Measurements from ENCODE around the gene TBC1D20. TPM values are rescaled to one million over a fixed set of nuclear protein-coding genes. Genes with fewer than 3 reads are reported as not detected.

The TBC1D20 gene
- total RNA-seq, 1 donor from 2014 or later, result 39.6 TPM

GRCh38 chr20:406200-407132 lies 55.9 kb downstream of the TBC1D20 start:
- Mint-ChIP-seq H3K36me3 (ENCODE audit: unreplicated experiment) (no peaks in the 10 kb centered on the region), H3K27ac (ENCODE audit: unreplicated experiment) (peak overlapping the region; percentile 95), H3K4me1 (ENCODE audit: low read depth, unreplicated experiment) (peaks cover 17% of the 10 kb centered on the region)

DNA sequence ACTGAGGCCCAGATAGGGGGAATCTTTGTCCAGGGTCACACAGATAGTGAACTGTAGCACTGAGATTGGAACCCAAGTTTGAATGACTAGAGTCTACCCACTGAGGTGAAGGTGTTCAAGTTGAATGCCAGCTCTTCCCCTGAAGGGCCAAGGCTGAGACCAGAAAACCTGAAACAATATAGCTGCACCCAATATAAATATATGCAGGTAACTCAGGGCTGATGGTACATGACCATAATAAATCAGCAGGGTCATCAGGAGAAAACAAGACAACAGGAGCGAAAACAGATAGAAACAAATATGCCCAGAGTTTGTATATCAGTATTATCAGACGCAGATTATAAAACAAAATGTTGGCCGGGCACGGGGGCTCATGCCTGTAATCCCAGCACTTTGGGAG lies 58.2 kb downstream of the TBC1D20 start:
- H3K4me1 Mint-ChIP-seq (ENCODE audit: low read depth, unreplicated experiment), result peaks cover 18% of the 10 kb centered on the region
- peaks cover 11% of the 10 kb centered on the region for H3K27me3 Mint-ChIP-seq (ENCODE audit: unreplicated experiment)
- H3K27ac Mint-ChIP-seq (ENCODE audit: unreplicated experiment), result no peak overlapping the region
- H3K36me3 Mint-ChIP-seq (ENCODE audit: unreplicated experiment), result no peaks in the 10 kb centered on the region
- peaks cover 8% of the 10 kb centered on the region for H3K9me3 Mint-ChIP-seq (ENCODE audit: unreplicated experiment)
- H3K4me3 Mint-ChIP-seq (ENCODE audit: unreplicated experiment), result no peak overlapping the region
- TF ChIP-seq, protein P1, sequence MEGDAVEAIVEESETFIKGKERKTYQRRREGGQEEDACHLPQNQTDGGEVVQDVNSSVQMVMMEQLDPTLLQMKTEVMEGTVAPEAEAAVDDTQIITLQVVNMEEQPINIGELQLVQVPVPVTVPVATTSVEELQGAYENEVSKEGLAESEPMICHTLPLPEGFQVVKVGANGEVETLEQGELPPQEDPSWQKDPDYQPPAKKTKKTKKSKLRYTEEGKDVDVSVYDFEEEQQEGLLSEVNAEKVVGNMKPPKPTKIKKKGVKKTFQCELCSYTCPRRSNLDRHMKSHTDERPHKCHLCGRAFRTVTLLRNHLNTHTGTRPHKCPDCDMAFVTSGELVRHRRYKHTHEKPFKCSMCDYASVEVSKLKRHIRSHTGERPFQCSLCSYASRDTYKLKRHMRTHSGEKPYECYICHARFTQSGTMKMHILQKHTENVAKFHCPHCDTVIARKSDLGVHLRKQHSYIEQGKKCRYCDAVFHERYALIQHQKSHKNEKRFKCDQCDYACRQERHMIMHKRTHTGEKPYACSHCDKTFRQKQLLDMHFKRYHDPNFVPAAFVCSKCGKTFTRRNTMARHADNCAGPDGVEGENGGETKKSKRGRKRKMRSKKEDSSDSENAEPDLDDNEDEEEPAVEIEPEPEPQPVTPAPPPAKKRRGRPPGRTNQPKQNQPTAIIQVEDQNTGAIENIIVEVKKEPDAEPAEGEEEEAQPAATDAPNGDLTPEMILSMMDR (IDR thresholded peaks at IDR 0.05; ENCODE audit: partially characterized antibody, unreplicated experiment), result no peak
- no peak for DNase-seq

More at GRCh38 chr20:406200-407132, 55.9 kb downstream of the TBC1D20 start:
- no peak for DNase-seq
- Mint-ChIP-seq H3K9me3 (ENCODE audit: unreplicated experiment) (peaks cover 11% of the 10 kb centered on the region), H3K4me3 (ENCODE audit: unreplicated experiment) (peak overlapping the region; percentile 91), H3K27me3 (ENCODE audit: unreplicated experiment) (peaks cover 14% of the 10 kb centered on the region)
- TF ChIP-seq, protein P1 (IDR thresholded peaks at IDR 0.05; ENCODE audit: partially characterized antibody, unreplicated experiment), result no peak

DNA sequence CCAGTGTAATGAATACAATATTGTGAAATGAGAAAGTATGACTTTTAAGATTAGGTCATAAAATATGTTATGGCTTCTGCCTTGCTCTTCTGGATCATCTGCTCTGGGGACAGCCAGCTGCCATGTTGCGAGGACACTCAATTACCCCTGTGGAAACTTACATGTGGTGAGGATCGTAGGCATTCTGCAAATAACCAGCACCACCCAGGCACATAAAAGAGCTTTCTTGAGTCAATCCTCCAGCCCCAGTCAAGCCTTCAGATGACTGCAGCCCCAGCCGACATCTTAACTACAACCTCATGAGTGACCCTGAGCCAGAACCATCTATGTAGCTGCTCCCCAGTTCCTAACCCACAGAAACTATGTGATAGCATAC lies 58.8 kb downstream of the TBC1D20 start:
- no peak overlapping the region for H3K4me3 Mint-ChIP-seq (ENCODE audit: unreplicated experiment)
- H3K27me3 Mint-ChIP-seq (ENCODE audit: unreplicated experiment), result peaks cover 9% of the 10 kb centered on the region
- H3K4me1 Mint-ChIP-seq (ENCODE audit: low read depth, unreplicated experiment), result peaks cover 16% of the 10 kb centered on the region
- no peak overlapping the region for H3K27ac Mint-ChIP-seq (ENCODE audit: unreplicated experiment)
- DNase-seq, result no peak
- H3K9me3 Mint-ChIP-seq (ENCODE audit: unreplicated experiment), result peaks cover 7% of the 10 kb centered on the region
- no peaks in the 10 kb centered on the region for H3K36me3 Mint-ChIP-seq (ENCODE audit: unreplicated experiment)
- TF ChIP-seq, protein P1 (IDR thresholded peaks at IDR 0.05; ENCODE audit: partially characterized antibody, unreplicated experiment), result no peak

- Mint-ChIP-seq H3K27me3 (ENCODE audit: unreplicated experiment) (peaks cover 9% of the 10 kb centered on the region), H3K9me3 (ENCODE audit: unreplicated experiment) (peaks cover 7% of the 10 kb centered on the region), H3K27ac (ENCODE audit: unreplicated experiment) (no peak overlapping the region), H3K4me1 (ENCODE audit: low read depth, unreplicated experiment) (peaks cover 16% of the 10 kb centered on the region), H3K4me3 (ENCODE audit: unreplicated experiment) (no peak overlapping the region), H3K36me3 (ENCODE audit: unreplicated experiment) (no peaks in the 10 kb centered on the region)
- TF ChIP-seq, protein P1 (IDR thresholded peaks at IDR 0.05; ENCODE audit: partially characterized antibody, unreplicated experiment), result no peak
- DNase-seq, result no peak
Measured at GRCh38 chr20:402898-403581, 59.3 kb downstream of the TBC1D20 start.
